Sigmoid colon (tissue), 4 donors: ENCODE data around the gene TBXAS1.

ENCODE experiments used
- CTCF ChIP-seq, 4 experiments: fragments of 450-650 bp in 3 of 4; fragments of 200-600 bp in 1 of 4; IDR thresholded peaks; one replicate each; pipeline ENCODE4 v1.5.1; 2016 to 2019; ENCODE audit warnings: antibody characterized with exemption in 4 of 4, mild to moderate bottlenecking in 3 of 4, moderate library complexity in 2 of 4
- EP300 ChIP-seq, 4 donors: sonication (generic); formaldehyde crosslinking; IDR thresholded peaks; one replicate each; pipeline ENCODE4 v1.6.1; 2017; ENCODE audit warnings: antibody characterized with exemption in 4 of 4
- POLR2A ChIP-seq, 2 donors: fragments of 450-650 bp; IDR thresholded peaks; one replicate each; pipeline ENCODE4 v1.6.1; 2016; ENCODE audit warnings: antibody characterized with exemption in 2 of 2, mild to moderate bottlenecking in 2 of 2, moderate library complexity in 2 of 2
- POLR2AphosphoS5 ChIP-seq, 4 donors: sonication (generic); formaldehyde crosslinking; IDR thresholded peaks; one replicate each; pipeline ENCODE4 v1.6.1; 2017; ENCODE audit warnings: antibody characterized with exemption in 4 of 4

- TF ChIP-seq POLR2A (IDR thresholded peaks at IDR 0.05) (no peak), CTCF (IDR thresholded peaks at IDR 0.05) (no peak), EP300 (IDR thresholded peaks at IDR 0.05) (no peak), POLR2AphosphoS5 (IDR thresholded peaks at IDR 0.05) (no peak)
Measured at GRCh38 chr7:139860090-139860775, 31.2 kb downstream of the TBXAS1 start.
